Stimulated activated CD4-positive, alpha-beta T cell treated with anti-CD3 and anti-CD28 coated beads, TNF-alpha, amount 100 ng/mL, for 24 hours (primary cell): ENCODE data around the gene SIL1.
A peak's percentile ranks its signal among the peaks of the same experiment; 100 is the strongest.
"Not testable (repeated sequence)": the region's sequence is repeated elsewhere in the genome, so short reads cannot be mapped to it uniquely, and the experiment has no call there.

ENCODE experiments used
- DNase-seq, 3 experiments: peaks; one replicate each; pipeline ENCODE4 v3.0.0-alpha.2; 2020; ENCODE audit warnings: low read depth in 3 of 3

The SIL1 gene

GRCh38 chr5:139197710-139198669 lies at the start of gene SIL1:
TSS of gene SIL1 (minus strand) at chr5:139198368. CDS start at chr5:139127843, 70,525 bp downstream.
- DNase-seq = peak; percentile 94 to 98 (median 95)

GRCh38 chr5:139246394-139246793 lies 48.2 kb upstream of the SIL1 start:
- peak; percentile 29 to 68 (median 37) for DNase-seq

GRCh38 chr5:139245637-139246339 lies 47.6 kb upstream of the SIL1 start:
- DNase-seq = no peak

- no peak for DNase-seq
Observed at GRCh38 chr5:139243425-139243970, 45.3 kb upstream of the SIL1 start.

GRCh38 chr5:139241139-139241538 lies 43.0 kb upstream of the SIL1 start:
- DNase-seq = no peak

GRCh38 chr5:139236479-139236878 lies 38.3 kb upstream of the SIL1 start:
- DNase-seq = no peak

GRCh38 chr5:139232147-139232724 lies 34.1 kb upstream of the SIL1 start:
- DNase-seq = no peak

- no peak for DNase-seq
Observed at GRCh38 chr5:139228201-139228803, 30.1 kb upstream of the SIL1 start.

- DNase-seq = no peak
Observed at GRCh38 chr5:139226131-139226530, 28.0 kb upstream of the SIL1 start.

- DNase-seq = no peak
Observed at GRCh38 chr5:139223481-139223880, 25.3 kb upstream of the SIL1 start.

GRCh38 chr5:139222346-139222745 lies 24.2 kb upstream of the SIL1 start:
- DNase-seq = no peak

- DNase-seq = not testable (repeated sequence)
Observed at GRCh38 chr5:139218038-139218437, 19.9 kb upstream of the SIL1 start.

GRCh38 chr5:139215107-139215975 lies 17.2 kb upstream of the SIL1 start:
- no peak for DNase-seq

GRCh38 chr5:139214646-139215045 lies 16.5 kb upstream of the SIL1 start:
- no peak for DNase-seq

- no peak for DNase-seq
Observed at GRCh38 chr5:139212906-139213305, 14.7 kb upstream of the SIL1 start.

- no peak for DNase-seq
Observed at GRCh38 chr5:139212486-139212885, 14.3 kb upstream of the SIL1 start.

- DNase-seq = no peak
Observed at GRCh38 chr5:139210585-139210984, 12.4 kb upstream of the SIL1 start.

GRCh38 chr5:139207297-139208000 lies 9.3 kb upstream of the SIL1 start:
- no peak for DNase-seq

- DNase-seq = no peak
Observed at GRCh38 chr5:139205586-139205985, 7.4 kb upstream of the SIL1 start.

- DNase-seq = no peak
Observed at GRCh38 chr5:139205124-139205523, 7.0 kb upstream of the SIL1 start.
